ENCODE results near the gene SAE1. TPM values are rescaled to one million over a fixed set of nuclear protein-coding genes. Genes with fewer than 3 reads are reported as not detected.

SAE1 gene
- total RNA-seq, 4 donors from 2014 or later: 37.9 to 66.9 (median 50.8) TPM

DNA sequence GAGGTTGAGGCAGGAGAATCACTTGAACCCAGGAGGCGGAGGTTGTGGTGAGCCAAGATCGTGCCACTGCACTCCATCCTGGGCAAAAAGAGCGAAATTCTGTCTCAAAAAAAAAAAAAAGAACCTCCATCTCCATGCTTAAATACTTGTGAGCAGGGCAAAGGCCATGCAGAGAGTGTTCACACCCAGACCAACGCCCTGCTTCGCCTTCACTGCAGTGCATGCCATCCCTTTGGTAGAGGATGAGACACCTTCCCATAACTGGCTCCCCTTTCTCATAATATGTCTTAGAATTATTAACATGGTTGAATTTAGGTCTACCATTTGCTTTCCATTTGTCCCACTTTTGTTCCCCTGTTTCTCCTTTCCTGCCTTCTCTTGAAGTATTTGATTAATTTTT, 84.9 kb downstream of the SAE1 start:
- Histone ChIP-seq H3K9me3 (no peaks in the 10 kb centered on the region), H3K4me1 (peaks cover 0 to 5% (median 0%) of the 10 kb centered on the region in 4 donors), H3K36me3 (peaks cover 0 to 6% (median 0%) of the 10 kb centered on the region in 3 donors), H3K27me3 (no peaks in the 10 kb centered on the region), H3K4me3 (no peak overlapping the region), H3K27ac (no peak overlapping the region)
- TF ChIP-seq, protein P1, sequence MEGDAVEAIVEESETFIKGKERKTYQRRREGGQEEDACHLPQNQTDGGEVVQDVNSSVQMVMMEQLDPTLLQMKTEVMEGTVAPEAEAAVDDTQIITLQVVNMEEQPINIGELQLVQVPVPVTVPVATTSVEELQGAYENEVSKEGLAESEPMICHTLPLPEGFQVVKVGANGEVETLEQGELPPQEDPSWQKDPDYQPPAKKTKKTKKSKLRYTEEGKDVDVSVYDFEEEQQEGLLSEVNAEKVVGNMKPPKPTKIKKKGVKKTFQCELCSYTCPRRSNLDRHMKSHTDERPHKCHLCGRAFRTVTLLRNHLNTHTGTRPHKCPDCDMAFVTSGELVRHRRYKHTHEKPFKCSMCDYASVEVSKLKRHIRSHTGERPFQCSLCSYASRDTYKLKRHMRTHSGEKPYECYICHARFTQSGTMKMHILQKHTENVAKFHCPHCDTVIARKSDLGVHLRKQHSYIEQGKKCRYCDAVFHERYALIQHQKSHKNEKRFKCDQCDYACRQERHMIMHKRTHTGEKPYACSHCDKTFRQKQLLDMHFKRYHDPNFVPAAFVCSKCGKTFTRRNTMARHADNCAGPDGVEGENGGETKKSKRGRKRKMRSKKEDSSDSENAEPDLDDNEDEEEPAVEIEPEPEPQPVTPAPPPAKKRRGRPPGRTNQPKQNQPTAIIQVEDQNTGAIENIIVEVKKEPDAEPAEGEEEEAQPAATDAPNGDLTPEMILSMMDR (IDR thresholded peaks at IDR 0.05): no peak
- no peak for TF ChIP-seq EP300 (IDR thresholded peaks at IDR 0.05)
- no peak for TF ChIP-seq POLR2A (IDR thresholded peaks at IDR 0.05)
- no peak for DNase-seq (ENCODE audit: low spot score in 2 of 2)
- WGBS, 2 donors: 87 to 95% methylated on average over 5 of the region's 5 CpGs

DNA sequence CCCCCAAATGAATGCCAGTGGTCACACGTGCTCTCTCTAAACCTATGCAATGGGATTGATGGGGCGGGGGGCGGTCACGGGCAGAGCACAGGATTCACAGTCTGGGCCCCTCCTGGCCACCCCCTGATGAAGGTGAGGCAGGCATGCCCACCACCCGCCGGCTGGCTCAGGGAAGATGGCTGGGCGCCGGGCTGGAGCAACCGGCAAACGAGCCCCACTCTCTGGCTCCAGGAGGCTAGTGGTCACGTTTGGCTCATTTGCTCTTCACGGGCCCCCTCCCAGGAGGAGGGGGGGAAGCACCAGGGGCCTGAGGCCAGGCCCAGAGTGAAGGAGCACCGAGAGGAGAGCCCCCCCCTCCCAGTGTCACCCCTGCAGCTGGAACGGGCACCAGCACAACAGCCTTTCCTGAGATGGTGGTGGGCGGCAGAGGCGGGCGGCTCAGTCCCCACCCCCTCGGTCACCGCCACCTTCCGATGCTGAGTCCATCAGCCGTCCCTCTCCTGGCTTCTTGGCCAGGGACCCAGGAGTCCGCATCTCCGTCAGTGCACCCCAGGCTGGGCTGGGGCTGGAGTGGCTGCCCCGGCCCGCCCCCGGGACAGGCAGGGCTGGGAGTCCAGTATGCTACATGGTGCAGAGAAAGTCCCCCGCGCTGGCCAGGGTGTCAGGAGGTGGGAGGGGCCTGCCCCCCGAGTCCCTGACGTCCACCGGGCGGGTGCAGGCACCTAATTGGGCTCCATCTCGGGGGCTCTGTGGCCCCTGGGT, 90.6 kb downstream of the SAE1 start:
- 78 to 79% methylated on average over 19 to 23 of the region's 33 CpGs for WGBS, 2 donors
- peaks cover 0 to 33% (median 7%) of the 10 kb centered on the region in 3 donors for H3K36me3 ChIP-seq
- no peak for DNase-seq (ENCODE audit: low spot score in 2 of 2)
- no peaks in the 10 kb centered on the region for H3K9me3 ChIP-seq
- peaks cover 0 to 6% (median 5%) of the 10 kb centered on the region in 4 donors for H3K4me1 ChIP-seq
- H3K4me3 ChIP-seq: no peak overlapping the region
- TF ChIP-seq, protein P1 (IDR thresholded peaks at IDR 0.05): no peak
- TF ChIP-seq POLR2A (IDR thresholded peaks at IDR 0.05): no peak
- TF ChIP-seq EP300 (IDR thresholded peaks at IDR 0.05): no peak
- no peak overlapping the region for H3K27ac ChIP-seq
- no peaks in the 10 kb centered on the region for H3K27me3 ChIP-seq

DNA sequence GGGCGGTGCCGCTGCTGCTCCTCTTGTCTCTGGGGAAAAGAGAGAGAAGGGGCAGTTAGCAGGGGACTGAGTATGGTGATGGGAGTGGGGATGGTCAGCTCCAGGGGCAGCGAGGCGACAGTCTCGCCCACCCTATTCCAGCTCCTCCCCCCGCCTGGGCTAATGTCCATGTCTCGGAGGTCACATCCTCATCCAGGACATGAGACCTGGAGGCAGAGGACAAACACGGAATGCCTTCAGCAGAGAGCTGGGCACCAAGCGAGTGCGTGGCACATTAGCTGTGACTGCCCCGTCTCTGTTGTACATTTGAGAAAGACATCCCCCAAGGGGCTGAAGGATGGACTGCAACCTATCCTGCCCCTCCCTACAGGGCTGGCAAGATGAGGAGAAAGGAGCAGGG, 91.3 kb downstream of the SAE1 start:
- Histone ChIP-seq H3K36me3 (peaks cover 0 to 33% (median 7%) of the 10 kb centered on the region in 3 donors), H3K27ac (no peak overlapping the region), H3K4me1 (peaks cover 0 to 13% (median 11%) of the 10 kb centered on the region in 4 donors), H3K4me3 (no peak overlapping the region), H3K27me3 (no peaks in the 10 kb centered on the region), H3K9me3 (no peaks in the 10 kb centered on the region)
- no peak for DNase-seq (ENCODE audit: low spot score in 2 of 2)
- TF ChIP-seq EP300 (IDR thresholded peaks at IDR 0.05) (no peak), POLR2A (IDR thresholded peaks at IDR 0.05) (no peak)
- TF ChIP-seq, protein P1 (IDR thresholded peaks at IDR 0.05): no peak
- 86 to 91% methylated on average over 11 of the region's 11 CpGs for WGBS, 2 donors

DNA sequence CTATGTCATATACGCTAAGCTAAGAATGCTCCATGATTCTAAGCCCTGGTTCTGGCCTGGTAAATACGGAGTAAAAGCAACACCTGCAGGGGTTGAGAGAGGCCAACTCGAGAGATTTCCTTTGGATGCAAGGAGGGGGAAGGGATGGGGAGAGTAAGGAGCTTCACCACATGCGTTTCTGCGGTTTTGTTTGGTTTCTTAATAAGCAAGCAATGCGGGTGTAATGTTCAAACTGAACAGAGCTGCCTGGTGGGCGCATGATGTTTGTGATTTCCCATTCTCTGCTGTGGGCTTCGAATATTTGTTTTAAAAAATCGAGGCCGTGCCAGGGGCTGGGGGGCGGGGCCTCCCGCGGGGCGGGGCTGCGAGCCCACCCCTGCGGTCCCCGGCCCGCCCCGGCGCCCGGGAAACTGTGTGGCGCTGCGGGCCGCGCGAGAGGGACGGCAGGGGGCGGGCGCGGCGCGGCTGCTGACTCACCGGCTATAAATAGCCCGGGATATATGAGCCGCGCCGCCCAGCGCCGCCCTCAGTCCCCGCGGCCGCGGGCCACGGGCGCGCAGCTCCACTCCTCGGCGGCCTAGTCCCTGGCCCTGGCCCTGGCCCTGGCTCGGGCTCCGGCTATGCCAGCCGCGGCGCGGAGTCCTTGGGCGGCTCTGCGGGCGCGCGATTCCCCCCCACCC, 95.3 kb downstream of the SAE1 start:
- TF ChIP-seq POLR2A (IDR thresholded peaks at IDR 0.05) (peak; percentile 100), EP300 (IDR thresholded peaks at IDR 0.05) (peak in 1 of 2 donors; percentile 99)
- TF ChIP-seq, protein P1 (IDR thresholded peaks at IDR 0.05): peak; percentile 36 to 90 (median 78)
- peaks cover 0 to 48% (median 33%) of the 10 kb centered on the region in 4 donors for H3K4me1 ChIP-seq
- WGBS, 2 donors: 5% methylated on average over 18 to 33 of the region's 59 CpGs
- peaks cover 0 to 24% (median 7%) of the 10 kb centered on the region in 3 donors for H3K36me3 ChIP-seq
- no peaks in the 10 kb centered on the region for H3K27me3 ChIP-seq
- peak overlapping the region; percentile 93 to 100 (median 98) for H3K27ac ChIP-seq
- peak; percentile 79 for DNase-seq (ENCODE audit: low spot score in 2 of 2)
- H3K9me3 ChIP-seq: no peaks in the 10 kb centered on the region
- H3K4me3 ChIP-seq: peak overlapping the region; percentile 44 to 99 (median 67)
